Endothelial cell of umbilical vein (primary cell): ENCODE data around the gene ZNF330. TPM values are rescaled to one million over a fixed set of nuclear protein-coding genes. Genes with fewer than 3 reads are reported as not detected.

Source experiments
- BruUV-seq: library from RNA; stranded (reverse); fragments of 400-500 nt; replicated peaks from 2 replicates; lab custom pipeline; 2021; lab: Mats Ljungman, UMichigan
- CTCF ChIA-PET: fragments of 300-600, 350-600 bp; sonication (Branson Sonifier 250); formaldehyde crosslinking; loops from one replicate; lab custom pipeline; 2021; ENCODE audit warnings: antibody characterized with exemption, inconsistent platforms; lab: Charles Lee
- POLR2A ChIA-PET: fragments of 300-600, 350-600 bp; sonication (Branson Sonifier 250); formaldehyde crosslinking; loops from one replicate; lab custom pipeline; 2021; ENCODE audit warnings: antibody characterized with exemption, inconsistent platforms; lab: Charles Lee
- DNase-seq: peaks from one replicate; pipeline ENCODE4 v3.0.0-alpha.2; 2011; ENCODE audit warnings: low read depth, low spot score
- FAIRE-seq: peaks from 2 replicates; lab custom pipeline; 2011; peaks lifted over from hg19 to GRCh38; lab: Jason Lieb, UNC
- H2AFZ ChIP-seq: 2 replicates; pipeline ENCODE4 v1.6.0; 2012; ENCODE audit warnings: low read depth, low read length, control low read depth, inconsistent platforms
- H3K27ac ChIP-seq: 2 replicates; pipeline ENCODE4 v1.5.1; 2011; ENCODE audit warnings: low read depth, mild to moderate bottlenecking, control low read depth, low read length, moderate library complexity; ENCODE audit not compliant: insufficient read depth
- H3K27me3 ChIP-seq, 2 experiments: 2 replicates each; pipeline versions ENCODE4 v1.6.0 to v1.6.1; 2011; ENCODE audit warnings: low read length in 2 of 2, mixed read lengths in 1 of 2; ENCODE audit not compliant: control insufficient read depth in 2 of 2, insufficient read depth in 2 of 2
- H3K36me3 ChIP-seq, 2 experiments: 2 replicates in 1 of 2; 3 replicates in 1 of 2; pipeline ENCODE4 v1.5.1; 2011; ENCODE audit warnings: low read length in 2 of 2, mild to moderate bottlenecking in 1 of 2, moderate library complexity in 1 of 2; ENCODE audit not compliant: control insufficient read depth in 2 of 2, insufficient read depth in 2 of 2; ENCODE audit errors: extremely low read depth in 1 of 2
- H3K4me1 ChIP-seq: 3 replicates; pipeline ENCODE4 v1.5.1; 2011; ENCODE audit warnings: mild to moderate bottlenecking, low read length; ENCODE audit not compliant: control insufficient read depth, insufficient read depth; ENCODE audit errors: extremely low read depth
- H3K4me2 ChIP-seq: 2 replicates; pipeline ENCODE4 v1.6.1; 2011; ENCODE audit warnings: low read length, control low read depth, mixed read lengths; ENCODE audit not compliant: insufficient read depth
- H3K4me3 ChIP-seq, 3 experiments: fragments of 200-600 bp in 1 of 3; sonication (generic), shearing (Covaris generic) in 1 of 3; replicated peaks in 1 of 3; 2 replicates each; pipeline ENCODE4 v1.5.1; 2011 to 2016; ENCODE audit warnings: control low read depth in 3 of 3, low read length in 3 of 3, mild to moderate bottlenecking in 2 of 3, inconsistent platforms in 1 of 3, low read depth in 1 of 3, moderate library complexity in 1 of 3; ENCODE audit not compliant: insufficient read depth in 1 of 3
- H3K79me2 ChIP-seq: 2 replicates; pipeline ENCODE4 v1.6.0; 2012; ENCODE audit warnings: low read length, inconsistent platforms; ENCODE audit not compliant: control insufficient read depth, insufficient read depth
- H3K9ac ChIP-seq: replicated peaks from 2 replicates; pipeline ENCODE3; 2011; ENCODE audit warnings: low read length, control low read depth; ENCODE audit not compliant: insufficient read depth; ENCODE audit errors: extremely low read depth
- H3K9me1 ChIP-seq: replicated peaks from 3 replicates; pipeline ENCODE4 v1.6.0; 2011; ENCODE audit warnings: mild to moderate bottlenecking, low read length; ENCODE audit not compliant: control insufficient read depth, insufficient read depth; ENCODE audit errors: extremely low read depth
- H3K9me3 ChIP-seq: replicated peaks from 2 replicates; pipeline ENCODE4 v1.5.1; 2012; ENCODE audit warnings: low read length, inconsistent platforms; ENCODE audit not compliant: control insufficient read depth, insufficient read depth
- H4K20me1 ChIP-seq: replicated peaks from 2 replicates; pipeline ENCODE3; 2011; ENCODE audit warnings: mild to moderate bottlenecking, low read length; ENCODE audit not compliant: control insufficient read depth, insufficient read depth; ENCODE audit errors: extremely low read depth
- EZH2 ChIP-seq: IDR thresholded peaks from 2 replicates; pipeline ENCODE4 v1.6.1; 2012; ENCODE audit warnings: borderline replicate concordance, low read depth, mild to moderate bottlenecking, moderate library complexity, low read length, inconsistent platforms; ENCODE audit not compliant: severe bottlenecking
- FOS ChIP-seq: IDR thresholded peaks from 2 replicates; pipeline ENCODE4 v1.6.1; 2011; ENCODE audit warnings: mild to moderate bottlenecking, low read length, moderate library complexity, borderline replicate concordance; ENCODE audit not compliant: insufficient read depth
- GATA2 ChIP-seq: IDR thresholded peaks from 2 replicates; pipeline ENCODE4 v1.7.0; 2011; ENCODE audit warnings: low read depth, mild to moderate bottlenecking, moderate library complexity, mixed read lengths, low read length; ENCODE audit not compliant: insufficient read length, insufficient read depth
- JUN ChIP-seq: IDR thresholded peaks from 2 replicates; pipeline ENCODE4 v1.6.1; 2011; ENCODE audit warnings: borderline replicate concordance, low read depth; ENCODE audit not compliant: insufficient read length, insufficient read depth
- MYC ChIP-seq: IDR thresholded peaks from one replicate; pipeline ENCODE4 v1.6.1; 2011; ENCODE audit warnings: mild to moderate bottlenecking, low read depth, low read length
- POLR2A ChIP-seq: IDR thresholded peaks from 2 replicates; pipeline ENCODE4 v1.6.1; 2012; ENCODE audit warnings: low read depth, mild to moderate bottlenecking, control low read depth, low read length
- POLR2AphosphoS5 ChIP-seq: IDR thresholded peaks from 2 replicates; pipeline ENCODE4 v1.6.1; 2012; ENCODE audit warnings: low read depth, mild to moderate bottlenecking, control low read depth, low read length, moderate library complexity; ENCODE audit not compliant: insufficient read depth
- dilution Hi-C: fragments of 300-500 bp; cut with MboI; formaldehyde crosslinking; loops from one replicate; pipeline ENCODE4 v1.15.0; 2019; ENCODE audit warnings: low sequenced_read_pairs; ENCODE audit not compliant: extremely low pct_ligation_motif_present
- intact Hi-C: fragments of 100-400 bp; cut with micrococcal nuclease; formaldehyde crosslinking; loops from one replicate; pipeline ENCODE4 v1.10.0; 2022
- polyA plus RNA-seq, 4 experiments: library from polyadenylated mRNA; depleted of rRNA in 3 of 4; stranded (reverse) in 3 of 4; unstranded in 1 of 4; fragments of >200 nt; gene quantifications; 2 replicates each; pipeline versions ENCODE4 v1.2.1 to v1.2.3, GENCODE V29; 2011 to 2012; ENCODE audit warnings: missing spikeins in 1 of 4
- total RNA-seq: library from RNA; stranded (reverse); gene quantifications from 2 replicates; pipeline ENCODE4 v1.2.3, GENCODE V29; 2021
- TF ChIP-seq, protein P1 (sequence below): IDR thresholded peaks from 2 replicates; pipeline ENCODE4 v1.6.1; 2011; ENCODE audit not compliant: insufficient read depth, insufficient read length
- TF ChIP-seq, protein P2 (sequence below), 2 donors: IDR thresholded peaks; 1 replicate in 1 of 2; 2 replicates in 1 of 2; pipeline ENCODE4 v1.5.1; 2011; ENCODE audit warnings: low read length in 2 of 2, mild to moderate bottlenecking in 2 of 2, moderate library complexity in 2 of 2, control low read depth in 1 of 2, inconsistent platforms in 1 of 2, low read depth in 1 of 2; ENCODE audit not compliant: insufficient read depth in 1 of 2; ENCODE audit errors: extremely low read depth in 1 of 2

Gene ZNF330
- total and polyA plus RNA-seq, 2 donors (not counting 3 experiments of a cell fraction or from before 2014, with no cell fraction given): 15.5 to 31.0 TPM

DNA sequence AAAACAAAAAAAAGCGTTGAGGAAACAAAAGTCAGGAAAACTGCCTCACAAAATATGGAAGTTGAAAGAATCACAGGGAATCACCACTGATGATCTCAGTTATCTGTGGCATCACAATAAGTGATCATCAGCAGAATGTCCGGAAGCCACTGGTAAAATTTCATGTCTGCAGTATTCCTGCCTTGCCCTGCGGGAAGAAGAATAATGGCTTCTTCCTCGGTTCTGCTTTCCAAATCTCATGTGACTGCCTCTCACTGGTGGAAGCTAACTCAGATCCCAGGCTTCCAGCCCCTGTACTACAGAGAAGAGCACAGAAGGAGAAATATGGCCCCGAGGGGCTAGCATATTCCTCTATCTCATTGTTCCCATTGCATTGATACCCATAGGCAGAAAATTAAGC is 12.7 kb upstream of the ZNF330 start:
- dilution Hi-C loops (no loop called here), intact Hi-C loops (no loop called here)
- H3K36me3 ChIP-seq: no peaks in the 10 kb centered on the region
- BruUV-seq: no TSS peak
- H3K9ac ChIP-seq: no peak overlapping the region
- FAIRE-seq (no peak), DNase-seq (no peak)
- no peak overlapping the region for H2AFZ ChIP-seq
- H4K20me1 ChIP-seq: no peaks in the 10 kb centered on the region
- no peak overlapping the region for H3K27ac ChIP-seq
- no peaks in the 10 kb centered on the region for H3K9me1 ChIP-seq
- H3K27me3 ChIP-seq: peaks cover 2 to 3% of the 10 kb centered on the region in 2 experiments
- no peak overlapping the region for H3K4me2 ChIP-seq
- no peaks in the 10 kb centered on the region for H3K79me2 ChIP-seq
- ChIA-PET POLR2A (no interaction called here), CTCF (no interaction called here)
- H3K9me3 ChIP-seq: no peaks in the 10 kb centered on the region
- TF ChIP-seq POLR2AphosphoS5: no peak
- TF ChIP-seq FOS: no peak
- TF ChIP-seq MYC: no peak
- no peak for TF ChIP-seq JUN
- TF ChIP-seq, protein P1, sequence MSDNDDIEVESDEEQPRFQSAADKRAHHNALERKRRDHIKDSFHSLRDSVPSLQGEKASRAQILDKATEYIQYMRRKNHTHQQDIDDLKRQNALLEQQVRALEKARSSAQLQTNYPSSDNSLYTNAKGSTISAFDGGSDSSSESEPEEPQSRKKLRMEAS: no peak
- TF ChIP-seq GATA2: no peak
- no peak for TF ChIP-seq EZH2
- TF ChIP-seq, protein P2, sequence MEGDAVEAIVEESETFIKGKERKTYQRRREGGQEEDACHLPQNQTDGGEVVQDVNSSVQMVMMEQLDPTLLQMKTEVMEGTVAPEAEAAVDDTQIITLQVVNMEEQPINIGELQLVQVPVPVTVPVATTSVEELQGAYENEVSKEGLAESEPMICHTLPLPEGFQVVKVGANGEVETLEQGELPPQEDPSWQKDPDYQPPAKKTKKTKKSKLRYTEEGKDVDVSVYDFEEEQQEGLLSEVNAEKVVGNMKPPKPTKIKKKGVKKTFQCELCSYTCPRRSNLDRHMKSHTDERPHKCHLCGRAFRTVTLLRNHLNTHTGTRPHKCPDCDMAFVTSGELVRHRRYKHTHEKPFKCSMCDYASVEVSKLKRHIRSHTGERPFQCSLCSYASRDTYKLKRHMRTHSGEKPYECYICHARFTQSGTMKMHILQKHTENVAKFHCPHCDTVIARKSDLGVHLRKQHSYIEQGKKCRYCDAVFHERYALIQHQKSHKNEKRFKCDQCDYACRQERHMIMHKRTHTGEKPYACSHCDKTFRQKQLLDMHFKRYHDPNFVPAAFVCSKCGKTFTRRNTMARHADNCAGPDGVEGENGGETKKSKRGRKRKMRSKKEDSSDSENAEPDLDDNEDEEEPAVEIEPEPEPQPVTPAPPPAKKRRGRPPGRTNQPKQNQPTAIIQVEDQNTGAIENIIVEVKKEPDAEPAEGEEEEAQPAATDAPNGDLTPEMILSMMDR (IDR thresholded peaks at IDR 0.05; ENCODE audit: extremely low read depth in 1 of 2, insufficient read depth in 1 of 2, low read depth in 1 of 2, low read length in 2 of 2): no peak
- TF ChIP-seq POLR2A: no peak
- H3K4me1 ChIP-seq: no peaks in the 10 kb centered on the region
- no peak overlapping the region for H3K4me3 ChIP-seq
